Neural cell (in vitro differentiated cells): ENCODE data around the gene MRPL9. TPM values are rescaled to one million over a fixed set of nuclear protein-coding genes. Genes with fewer than 3 reads are reported as not detected.

ENCODE experiments used
- H2AFZ ChIP-seq: fragments of 200-600, 300-800 bp; sonication (generic), shearing (Covaris generic); 2 replicates; pipeline ENCODE4 v1.6.0; 2014; ENCODE audit warnings: low read depth, mild to moderate bottlenecking, antibody characterized with exemption, low read length, moderate library complexity
- H3F3A ChIP-seq: fragments of 200-600 bp; shearing (Covaris generic); 2 replicates; pipeline ENCODE4 v1.6.1; 2016; ENCODE audit warnings: mild to moderate bottlenecking, moderate library complexity, mixed read lengths, antibody characterized with exemption, low read length; ENCODE audit not compliant: insufficient read depth, poor library complexity, severe bottlenecking
- H3K27ac ChIP-seq: fragments of 200-600, 300-800 bp; sonication (generic), shearing (Covaris generic); 2 replicates; pipeline ENCODE4 v1.5.1; 2014; ENCODE audit warnings: mild to moderate bottlenecking, low read length, moderate library complexity
- H3K27me3 ChIP-seq: fragments of 300-800, 200-600 bp; sonication (generic), shearing (Covaris generic); 2 replicates; pipeline ENCODE4 v1.6.0; 2014; ENCODE audit warnings: mild to moderate bottlenecking, low read depth, low read length, moderate library complexity; ENCODE audit not compliant: insufficient read depth
- H3K36me3 ChIP-seq: fragments of 300-800, 200-600 bp; sonication (generic), shearing (Covaris generic); 2 replicates; pipeline ENCODE4 v1.5.1; 2014; ENCODE audit warnings: mild to moderate bottlenecking, antibody characterized with exemption, low read length, moderate library complexity; ENCODE audit not compliant: insufficient read depth
- H3K4me2 ChIP-seq: fragments of 300-800, 200-600 bp; sonication (generic), shearing (Covaris generic); 2 replicates; pipeline ENCODE4 v1.6.0; 2014; ENCODE audit warnings: mild to moderate bottlenecking, low read length
- H3K4me3 ChIP-seq: fragments of 300-800, 200-600 bp; sonication (generic), shearing (Covaris generic); 2 replicates; pipeline ENCODE4 v1.5.1; 2014; ENCODE audit warnings: mild to moderate bottlenecking, low read length, moderate library complexity
- H3K79me2 ChIP-seq: fragments of 200-600 bp; shearing (Covaris generic); replicated peaks from 2 replicates; pipeline ENCODE4 v1.6.0; 2014; ENCODE audit warnings: mild to moderate bottlenecking, low read length, moderate library complexity; ENCODE audit not compliant: insufficient read depth
- H3K9ac ChIP-seq: fragments of 300-800, 200-600 bp; sonication (generic), shearing (Covaris generic); 2 replicates; pipeline ENCODE4 v1.6.1; 2016; ENCODE audit warnings: mild to moderate bottlenecking, low read length, mixed read lengths
- H3K9me2 ChIP-seq: fragments of 200-600 bp; shearing (Covaris generic); 2 replicates; pipeline ENCODE4 v1.6.1; 2016; ENCODE audit warnings: mild to moderate bottlenecking, low read length, mixed read lengths; ENCODE audit not compliant: insufficient read depth
- H3K9me3 ChIP-seq: fragments of 200-600, 300-800 bp; sonication (generic), shearing (Covaris generic); 2 replicates; pipeline ENCODE4 v1.6.1; 2016; ENCODE audit warnings: mild to moderate bottlenecking, mixed run types, low read length, moderate library complexity, mixed read lengths
- H4K20me1 ChIP-seq: fragments of 200-600 bp; shearing (Covaris generic); 2 replicates; pipeline ENCODE4 v1.6.1; 2016; ENCODE audit warnings: mild to moderate bottlenecking, mixed run types; ENCODE audit not compliant: insufficient read depth
- CTCF ChIP-seq: fragments of 450-650 bp; IDR thresholded peaks from 2 replicates; pipeline ENCODE4 v1.5.1; 2014; ENCODE audit warnings: antibody characterized with exemption, mild to moderate bottlenecking, moderate library complexity; ENCODE audit not compliant: poor library complexity, severe bottlenecking
- EP300 ChIP-seq: fragments of 450-650 bp; conservative IDR thresholded peaks from 2 replicates; pipeline ENCODE4 v1.6.1; 2014; ENCODE audit warnings: antibody characterized with exemption, mild to moderate bottlenecking, moderate library complexity; ENCODE audit not compliant: poor library complexity, severe bottlenecking
- EZH2 ChIP-seq: fragments of 200-600, 300-800 bp; shearing (Covaris generic), sonication (generic); IDR thresholded peaks from 2 replicates; pipeline ENCODE4 v1.6.1; 2014; ENCODE audit warnings: antibody characterized with exemption, low read length, borderline replicate concordance, mild to moderate bottlenecking; ENCODE audit not compliant: insufficient read depth, poor library complexity, severe bottlenecking
- MXI1 ChIP-seq: fragments of 450-650 bp; conservative IDR thresholded peaks from 2 replicates; pipeline ENCODE4 v1.6.1; 2014; ENCODE audit warnings: antibody characterized with exemption, mild to moderate bottlenecking; ENCODE audit not compliant: poor library complexity, severe bottlenecking
- POLR2AphosphoS5 ChIP-seq: IDR thresholded peaks from 2 replicates; pipeline ENCODE4 v1.6.1; 2012
- RAD21 ChIP-seq: fragments of 450-650 bp; conservative IDR thresholded peaks from 2 replicates; pipeline ENCODE4 v1.6.1; 2014; ENCODE audit warnings: antibody characterized with exemption, mild to moderate bottlenecking, moderate library complexity
- REST ChIP-seq: IDR thresholded peaks from 2 replicates; pipeline ENCODE4 v1.6.1; 2012; ENCODE audit warnings: borderline replicate concordance
- SMC3 ChIP-seq: fragments of 450-650 bp; conservative IDR thresholded peaks from 2 replicates; pipeline ENCODE4 v1.6.1; 2014; ENCODE audit warnings: antibody characterized with exemption, mild to moderate bottlenecking, moderate library complexity; ENCODE audit not compliant: poor library complexity
- TAF1 ChIP-seq: IDR thresholded peaks from 2 replicates; pipeline ENCODE4 v1.6.1; 2012; ENCODE audit warnings: low read depth
- polyA plus RNA-seq: library from polyadenylated mRNA; depleted of rRNA; stranded (reverse); fragments of >200 nt; gene quantifications from 2 replicates; pipeline ENCODE4 v1.2.3, GENCODE V29; 2014

Gene MRPL9
- polyA plus RNA-seq, 1 donor from 2014 or later = 134 TPM

- H2AFZ ChIP-seq = no peak overlapping the region
- H3K9me2 ChIP-seq = no peaks in the 10 kb centered on the region
- H3F3A ChIP-seq = no peaks in the 10 kb centered on the region
- no peak overlapping the region for H3K4me2 ChIP-seq
- no peaks in the 10 kb centered on the region for H3K79me2 ChIP-seq
- peak overlapping the region; percentile 50 for H3K4me3 ChIP-seq
- H4K20me1 ChIP-seq = no peaks in the 10 kb centered on the region
- no peaks in the 10 kb centered on the region for H3K36me3 ChIP-seq
- TF ChIP-seq POLR2AphosphoS5 = peak; percentile 53
- no peak for TF ChIP-seq EP300
- peak overlapping the region; percentile 50 for H3K9ac ChIP-seq
- peak overlapping the region; percentile 61 for H3K27ac ChIP-seq
- no peaks in the 10 kb centered on the region for H3K9me3 ChIP-seq
- no peaks in the 10 kb centered on the region for H3K27me3 ChIP-seq
Observed at GRCh38 chr1:151799179-151800022, 36.1 kb upstream of the MRPL9 start.

GRCh38 chr1:151798571-151798970 lies 35.3 kb upstream of the MRPL9 start:
- H3K4me3 ChIP-seq = peak overlapping the region; percentile 50
- H4K20me1 ChIP-seq = no peaks in the 10 kb centered on the region
- peak overlapping the region; percentile 42 for H3K9ac ChIP-seq
- no peaks in the 10 kb centered on the region for H3F3A ChIP-seq
- H3K9me3 ChIP-seq = no peaks in the 10 kb centered on the region
- peak overlapping the region; percentile 61 for H3K27ac ChIP-seq
- no peaks in the 10 kb centered on the region for H3K36me3 ChIP-seq
- TF ChIP-seq CTCF (no peak), EZH2 (no peak), TAF1 (no peak), SMC3 (no peak), MXI1 (no peak), REST (no peak), EP300 (no peak), RAD21 (no peak)
- H3K9me2 ChIP-seq = no peaks in the 10 kb centered on the region
- no peak overlapping the region for H3K4me2 ChIP-seq
- H3K79me2 ChIP-seq = peaks cover 3% of the 10 kb centered on the region
- H3K27me3 ChIP-seq = no peaks in the 10 kb centered on the region
- no peak overlapping the region for H2AFZ ChIP-seq
